ENCODE data around the gene SLC12A3.

DNA sequence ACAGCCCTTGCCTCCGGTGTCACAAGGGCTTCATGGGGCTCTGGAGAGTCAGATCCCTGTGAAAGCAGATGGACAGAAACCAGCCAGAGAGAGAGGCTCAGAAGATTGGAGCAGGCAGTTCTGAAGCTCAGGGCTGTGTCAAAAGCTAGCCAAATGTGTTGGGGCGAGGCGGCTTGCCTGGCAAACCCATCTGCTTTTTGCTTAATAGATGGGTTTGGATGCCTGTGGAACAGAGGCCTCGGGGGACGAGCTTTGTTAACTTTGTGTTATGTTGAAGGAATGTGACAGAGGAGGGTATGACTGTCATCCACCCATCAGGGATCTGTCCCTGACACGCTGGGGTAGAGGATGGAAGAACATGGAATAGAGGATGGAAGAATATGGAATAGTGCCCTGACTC is 21.0 kb upstream of the SLC12A3 start:
- TF ChIP-seq POLR2A (IDR thresholded peaks at IDR 0.05; ENCODE audit: low read depth) (no peak), EP300 (IDR thresholded peaks at IDR 0.05) (no peak), POLR2AphosphoS5 (IDR thresholded peaks at IDR 0.05) (no peak)
- TF ChIP-seq, protein P1, sequence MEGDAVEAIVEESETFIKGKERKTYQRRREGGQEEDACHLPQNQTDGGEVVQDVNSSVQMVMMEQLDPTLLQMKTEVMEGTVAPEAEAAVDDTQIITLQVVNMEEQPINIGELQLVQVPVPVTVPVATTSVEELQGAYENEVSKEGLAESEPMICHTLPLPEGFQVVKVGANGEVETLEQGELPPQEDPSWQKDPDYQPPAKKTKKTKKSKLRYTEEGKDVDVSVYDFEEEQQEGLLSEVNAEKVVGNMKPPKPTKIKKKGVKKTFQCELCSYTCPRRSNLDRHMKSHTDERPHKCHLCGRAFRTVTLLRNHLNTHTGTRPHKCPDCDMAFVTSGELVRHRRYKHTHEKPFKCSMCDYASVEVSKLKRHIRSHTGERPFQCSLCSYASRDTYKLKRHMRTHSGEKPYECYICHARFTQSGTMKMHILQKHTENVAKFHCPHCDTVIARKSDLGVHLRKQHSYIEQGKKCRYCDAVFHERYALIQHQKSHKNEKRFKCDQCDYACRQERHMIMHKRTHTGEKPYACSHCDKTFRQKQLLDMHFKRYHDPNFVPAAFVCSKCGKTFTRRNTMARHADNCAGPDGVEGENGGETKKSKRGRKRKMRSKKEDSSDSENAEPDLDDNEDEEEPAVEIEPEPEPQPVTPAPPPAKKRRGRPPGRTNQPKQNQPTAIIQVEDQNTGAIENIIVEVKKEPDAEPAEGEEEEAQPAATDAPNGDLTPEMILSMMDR (IDR thresholded peaks at IDR 0.05): no peak

Measured in esophagus muscularis mucosa (tissue), 4 donors.